EH (cell line): ENCODE measurements around the gene AK9.
"Not testable (repeated sequence)": the region's sequence is repeated elsewhere in the genome, so short reads cannot be mapped to it uniquely, and the experiment has no call there.

Experiments used
- DNase-seq: peaks from one replicate; pipeline ENCODE4 v3.0.0-alpha.2; 2015; ENCODE audit warnings: low read depth

AK9 gene

DNA sequence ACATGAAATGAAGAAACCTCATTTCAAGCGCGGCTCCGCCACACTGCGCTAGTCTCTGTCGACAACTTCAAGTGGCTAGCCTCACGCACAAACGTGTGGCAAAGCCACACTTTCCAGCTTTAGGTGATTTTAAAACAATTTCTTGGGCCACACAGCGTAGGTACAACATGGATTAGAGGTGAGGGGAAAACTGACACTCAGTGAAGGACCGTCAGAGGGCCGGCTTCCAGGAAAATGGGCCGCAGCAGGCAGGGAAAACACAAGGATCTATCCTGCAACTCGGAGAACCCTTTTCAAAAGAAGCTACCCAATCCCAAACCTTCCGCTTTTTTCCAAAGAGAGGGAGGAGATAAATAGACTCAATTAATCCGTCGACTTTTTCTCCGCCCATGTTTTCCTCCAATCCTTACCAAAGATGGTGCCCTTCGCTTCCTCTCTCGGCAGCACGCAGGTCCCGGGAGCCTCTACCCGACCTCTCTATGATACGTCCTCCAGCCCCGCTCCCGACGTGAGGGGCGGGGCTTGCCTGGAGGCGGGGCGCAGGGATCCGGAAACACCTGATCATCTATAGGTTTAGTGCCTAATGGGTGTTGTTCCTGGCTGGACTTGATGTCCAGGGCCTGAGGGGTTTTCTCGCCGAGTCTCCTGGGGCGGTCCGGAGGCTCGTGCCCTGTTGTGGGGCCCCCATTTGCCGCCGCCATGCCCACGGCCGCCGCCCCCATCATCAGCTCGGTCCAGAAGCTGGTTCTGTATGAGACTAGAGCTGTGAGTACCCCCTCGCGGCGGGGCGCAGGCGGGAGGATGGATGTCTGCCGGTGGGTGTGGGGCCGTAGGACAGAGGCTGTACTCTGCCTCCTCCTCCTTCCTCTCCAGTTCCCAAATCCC lies at the start of gene AK9, which contains the start of gene FIG4:
TSS of gene AK9 (minus strand) at position 466 of the 885 bp plus-strand sequence. CDS start 15,457 bp downstream, outside the sequence.
TSS of gene FIG4 (plus strand) at position 560 of the 885 bp plus-strand sequence. CDS start at position 700, 140 bp downstream.
- peak; percentile 93 for DNase-seq

- DNase-seq, result no peak
These were observed 49.8 kb upstream of the AK9 start for GRCh38 chr6:109740787-109741186.

DNA sequence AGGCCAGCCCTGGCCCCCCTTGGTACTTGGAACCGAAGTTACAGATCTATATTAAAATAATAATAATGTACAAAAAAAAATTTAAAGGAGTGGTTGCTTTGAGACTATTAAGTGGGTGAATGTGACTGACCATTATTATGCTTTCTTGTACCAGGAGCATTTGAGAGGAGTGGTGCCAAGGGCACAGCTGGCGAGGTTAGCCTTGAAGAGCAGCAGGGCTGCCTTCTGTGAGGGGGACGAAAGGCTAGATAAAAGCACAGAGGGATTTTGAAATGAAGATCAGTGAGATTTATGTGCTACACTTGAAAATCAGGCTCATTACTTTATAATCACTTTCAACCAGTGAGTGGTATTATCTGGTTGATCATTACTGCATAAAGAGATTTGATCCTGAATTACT lies 48.7 kb upstream of the AK9 start:
- DNase-seq, result no peak

DNA sequence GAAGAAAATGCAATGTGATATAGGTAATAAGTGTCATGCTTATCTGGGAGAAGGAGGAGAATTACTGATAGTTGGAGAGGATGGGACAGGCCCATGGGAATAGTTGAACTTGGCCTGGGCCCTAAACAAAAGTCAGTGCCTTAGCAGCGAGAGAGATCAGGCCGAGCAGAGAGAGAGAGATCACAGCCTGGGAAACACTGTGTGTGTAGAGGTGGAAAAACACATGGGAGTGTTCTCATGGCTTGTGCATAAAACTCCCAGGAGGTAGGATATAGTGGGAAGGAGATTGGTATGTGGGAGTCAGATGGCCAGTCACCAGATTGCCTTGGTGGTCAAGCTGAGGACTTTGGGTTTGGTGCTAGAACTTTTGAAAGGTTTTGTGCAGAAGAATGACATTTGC lies 47.7 kb upstream of the AK9 start:
- DNase-seq, result peak; percentile 21

DNA sequence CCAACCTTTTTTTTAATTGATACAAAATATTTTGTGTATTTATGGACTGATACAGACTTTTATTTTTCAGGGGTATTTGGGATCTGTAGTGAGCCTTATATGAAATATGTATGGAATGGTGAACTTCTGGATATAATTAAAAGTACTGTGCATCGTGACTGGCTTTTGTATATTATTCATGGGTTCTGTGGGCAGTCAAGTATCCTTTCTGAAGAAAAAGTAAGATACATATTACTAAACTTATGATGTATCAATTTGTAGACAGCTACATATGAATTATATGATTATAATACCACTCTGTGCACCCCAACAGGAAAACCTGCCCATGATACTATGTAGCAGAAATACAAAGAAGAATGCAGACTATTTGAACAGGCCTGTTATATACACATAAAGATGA lies 47.3 kb upstream of the AK9 start:
- peak; percentile 53 for DNase-seq

- no peak for DNase-seq
These were observed 45.4 kb upstream of the AK9 start for GRCh38 chr6:109736273-109737025.

DNA sequence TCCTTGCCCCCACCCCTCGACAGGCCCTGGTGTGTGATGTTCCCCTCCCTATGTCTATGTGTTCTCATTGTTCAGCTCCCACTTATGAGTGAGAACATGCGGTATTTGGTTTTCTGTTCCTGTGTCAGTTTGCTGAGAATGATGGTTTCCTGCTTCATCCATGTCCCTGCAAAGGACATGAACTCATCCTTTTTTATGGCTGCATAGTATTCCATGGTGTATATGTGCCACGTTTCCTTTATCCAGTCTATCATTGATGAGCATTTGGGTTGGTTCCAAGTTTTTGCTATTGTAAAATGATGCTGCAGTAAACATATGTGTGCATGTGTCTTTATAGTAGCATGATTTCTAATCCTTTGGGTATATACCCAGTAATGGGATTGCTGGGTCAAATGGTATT lies 34.2 kb upstream of the AK9 start:
- not testable (repeated sequence) for DNase-seq

GRCh38 chr6:109722564-109723254 lies 31.7 kb upstream of the AK9 start:
- peak; percentile 55 for DNase-seq

DNA sequence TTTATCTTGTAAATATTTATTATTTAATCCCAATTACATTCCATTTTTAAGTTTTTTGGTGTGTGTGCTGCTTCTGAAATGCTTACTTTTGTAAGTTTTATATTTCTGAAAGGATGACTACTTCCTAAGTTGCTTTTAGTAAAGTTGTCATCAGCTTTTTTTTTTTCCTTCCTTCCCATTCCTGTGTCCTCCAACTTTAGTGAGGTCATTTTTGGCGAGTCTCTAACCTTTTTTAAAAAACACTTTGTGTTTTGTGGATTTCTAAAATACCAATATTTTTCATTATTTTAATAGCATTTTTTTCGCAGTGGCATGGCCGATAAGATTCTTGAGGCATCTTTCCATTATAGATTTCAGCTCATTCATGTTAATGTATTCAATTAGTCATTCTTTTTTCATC lies 31.0 kb upstream of the AK9 start:
- no peak for DNase-seq

- DNase-seq, result peak; percentile 44
These were observed 29.3 kb upstream of the AK9 start for GRCh38 chr6:109720311-109720710.

GRCh38 chr6:109718991-109719390 lies 28.0 kb upstream of the AK9 start:
- peak; percentile 39 for DNase-seq

DNA sequence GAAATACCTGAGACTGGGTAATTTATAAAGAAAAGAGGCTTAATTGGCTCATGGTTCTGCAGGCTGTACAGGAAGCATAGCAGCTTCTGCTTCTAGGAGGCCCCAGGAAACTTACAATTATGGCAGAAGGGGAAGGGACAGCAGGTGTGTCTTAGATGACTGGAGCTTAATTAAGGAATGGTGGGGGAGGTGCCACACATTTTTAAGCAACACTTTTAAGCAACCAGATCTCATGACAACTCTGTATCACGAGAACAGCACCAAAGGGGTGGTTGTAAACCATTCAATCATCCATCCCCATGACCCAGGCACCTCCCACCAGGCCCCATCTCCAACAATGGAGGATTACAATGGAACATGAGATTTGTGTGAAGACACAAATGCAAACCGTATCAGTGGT lies 27.0 kb upstream of the AK9 start:
- no peak for DNase-seq

DNA sequence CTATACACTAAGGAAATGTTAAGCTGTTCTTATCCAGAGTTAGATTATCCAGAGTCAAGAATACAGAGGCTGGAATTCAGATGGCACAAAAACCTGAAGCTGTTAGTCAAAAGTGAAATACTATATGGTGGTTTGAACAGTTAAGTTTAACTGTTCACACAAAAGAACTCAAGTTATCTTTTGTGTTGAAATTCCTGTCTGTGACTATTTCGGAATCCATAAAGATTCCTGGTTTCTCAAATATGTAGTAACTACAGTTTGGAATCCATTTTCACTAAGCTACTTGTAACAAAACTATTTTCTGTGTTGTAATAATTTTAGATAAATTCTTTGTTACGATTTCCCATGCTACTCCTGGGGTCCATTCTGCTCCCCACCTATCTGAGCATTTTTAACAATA lies 24.6 kb upstream of the AK9 start:
- DNase-seq, result peak; percentile 55

DNA sequence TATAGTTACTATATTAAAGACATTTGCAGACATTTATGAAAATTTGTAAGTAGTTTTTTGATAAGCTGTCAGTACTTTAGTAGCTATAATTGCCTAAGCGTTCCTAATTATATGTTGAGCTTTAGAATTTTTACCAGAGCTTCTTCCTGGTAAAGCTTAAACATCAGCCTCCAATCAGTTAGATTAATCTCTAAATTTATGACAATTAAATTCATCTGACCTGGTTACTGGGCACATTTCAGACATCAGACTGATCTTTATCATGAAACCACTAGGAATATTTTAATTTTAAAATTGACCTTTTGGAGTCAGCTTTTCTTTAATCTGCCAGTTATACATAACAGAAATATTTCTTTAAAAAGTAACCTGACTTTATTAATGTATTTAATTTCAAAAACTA lies 23.6 kb upstream of the AK9 start:
- DNase-seq, result no peak

DNA sequence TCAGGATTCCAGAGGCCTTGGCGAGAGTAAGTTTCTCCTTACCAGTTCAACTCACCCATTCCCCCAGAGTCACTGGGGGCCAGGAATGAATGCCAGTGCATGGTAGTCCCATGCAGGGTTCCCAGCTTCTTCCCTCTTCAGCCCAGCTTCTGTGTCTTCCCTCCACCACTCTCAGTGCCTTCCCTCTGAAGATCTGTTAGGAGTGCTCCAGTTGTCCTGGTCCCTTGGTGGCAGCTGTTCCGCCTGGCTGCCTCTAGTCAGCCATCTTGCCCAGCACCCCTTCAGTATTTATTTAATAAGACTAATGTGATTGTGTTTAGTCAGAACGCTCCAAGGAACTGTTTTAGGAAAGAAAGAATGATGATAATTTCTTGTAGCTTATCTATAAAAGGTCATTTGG lies 23.2 kb upstream of the AK9 start:
- DNase-seq, result no peak

- DNase-seq, result no peak
These were observed 22.1 kb upstream of the AK9 start for GRCh38 chr6:109713097-109713496.

DNA sequence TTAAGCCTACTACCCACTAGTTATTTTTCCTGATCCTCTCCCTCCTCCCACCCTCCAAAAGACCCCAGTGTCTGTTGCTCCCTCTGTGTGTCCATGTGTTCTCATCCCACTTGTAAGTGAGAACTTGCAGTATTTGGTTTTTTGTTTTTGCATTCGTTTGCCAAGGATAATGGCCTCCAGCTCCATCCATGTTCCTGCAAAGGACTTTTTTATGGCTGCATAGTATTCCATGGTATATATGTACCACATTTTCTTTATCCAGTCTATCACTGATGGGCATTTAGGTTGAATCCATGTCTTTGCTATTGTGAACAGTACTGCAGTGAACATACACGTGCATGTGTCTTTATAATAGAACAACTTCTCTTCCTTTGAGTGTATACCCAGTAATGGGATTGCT lies 17.1 kb upstream of the AK9 start:
- not testable (repeated sequence) for DNase-seq

GRCh38 chr6:109706513-109706912 lies 15.5 kb upstream of the AK9 start:
- DNase-seq, result no peak

GRCh38 chr6:109705258-109705657 lies 14.3 kb upstream of the AK9 start:
- peak; percentile 88 for DNase-seq

DNA sequence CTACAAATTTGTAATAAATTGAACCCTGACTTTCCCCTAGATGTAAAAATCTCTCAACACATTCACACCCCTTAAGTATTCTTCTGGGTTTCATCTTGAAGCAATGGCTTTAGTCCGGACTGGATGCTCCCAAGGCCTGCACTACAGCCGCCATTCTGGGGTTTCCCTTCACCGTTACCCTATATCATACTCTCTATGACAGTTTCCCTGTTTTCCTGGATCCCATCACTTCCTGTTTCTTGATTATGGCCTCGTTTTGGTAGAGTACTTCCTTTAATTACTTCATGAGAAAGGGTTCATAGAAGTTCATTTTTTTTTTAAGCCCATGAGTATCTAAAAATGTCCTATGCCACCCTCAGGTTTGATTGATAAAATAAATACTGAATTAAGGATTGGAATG lies 11.8 kb upstream of the AK9 start:
- DNase-seq, result no peak

GRCh38 chr6:109701774-109702173 lies 10.8 kb upstream of the AK9 start:
- no peak for DNase-seq

DNA sequence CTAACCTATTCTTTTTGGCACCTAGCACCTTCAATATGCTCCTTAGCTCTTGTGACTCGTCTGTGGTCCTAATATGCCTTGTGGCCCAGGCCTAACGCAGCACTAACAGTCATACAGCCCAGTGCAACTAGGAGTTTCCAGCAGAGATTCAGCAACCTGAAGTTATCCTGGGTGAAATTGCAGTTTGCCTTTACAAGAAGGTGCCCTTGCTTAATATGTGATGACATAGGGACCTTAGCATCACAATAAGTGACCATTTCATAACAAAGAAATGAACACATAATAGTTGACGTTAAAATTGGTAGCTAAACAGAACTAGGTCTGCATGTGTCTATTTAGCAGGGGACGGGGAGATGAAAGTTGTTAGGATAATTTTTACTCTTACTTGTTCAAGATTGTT lies 10.2 kb upstream of the AK9 start:
- DNase-seq, result no peak

DNA sequence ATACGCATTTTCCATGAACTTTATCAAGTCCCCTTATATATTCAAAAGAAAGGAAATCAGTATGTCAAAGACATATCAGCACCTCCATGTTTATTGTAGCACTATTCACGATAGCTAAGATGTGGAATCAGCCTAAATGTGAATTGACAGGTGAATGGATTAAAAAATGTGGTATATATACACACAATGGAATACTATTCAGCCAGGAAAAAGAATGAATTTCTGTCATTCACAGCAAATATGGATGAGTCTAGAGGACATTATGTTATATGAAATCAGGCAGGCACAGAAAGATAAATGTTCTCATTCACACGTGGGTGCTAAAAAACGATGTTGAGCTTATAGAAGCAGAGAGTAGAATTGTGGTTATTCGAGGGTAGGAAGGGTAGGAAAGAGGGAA lies 5.4 kb upstream of the AK9 start:
- DNase-seq, result no peak
